ENCODE data around the gene POLD1.

DNA sequence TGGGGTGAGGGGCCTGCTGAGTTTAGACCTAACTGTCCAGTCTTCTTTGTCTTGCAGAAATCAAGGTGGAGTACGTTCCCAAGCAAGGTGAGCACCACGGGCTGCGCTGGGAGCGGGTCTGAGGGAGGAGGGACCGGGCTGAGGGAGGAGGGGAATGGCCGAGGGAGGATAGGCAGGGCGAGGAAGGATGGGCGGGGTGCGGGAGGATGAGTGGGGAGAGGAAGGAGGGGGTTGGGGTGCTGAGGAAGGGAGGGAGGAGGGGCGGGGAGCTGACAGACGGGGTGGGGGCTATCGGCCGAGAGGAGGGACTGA, 67.0 kb downstream of the POLD1 start:
- TF ChIP-seq, protein P1, sequence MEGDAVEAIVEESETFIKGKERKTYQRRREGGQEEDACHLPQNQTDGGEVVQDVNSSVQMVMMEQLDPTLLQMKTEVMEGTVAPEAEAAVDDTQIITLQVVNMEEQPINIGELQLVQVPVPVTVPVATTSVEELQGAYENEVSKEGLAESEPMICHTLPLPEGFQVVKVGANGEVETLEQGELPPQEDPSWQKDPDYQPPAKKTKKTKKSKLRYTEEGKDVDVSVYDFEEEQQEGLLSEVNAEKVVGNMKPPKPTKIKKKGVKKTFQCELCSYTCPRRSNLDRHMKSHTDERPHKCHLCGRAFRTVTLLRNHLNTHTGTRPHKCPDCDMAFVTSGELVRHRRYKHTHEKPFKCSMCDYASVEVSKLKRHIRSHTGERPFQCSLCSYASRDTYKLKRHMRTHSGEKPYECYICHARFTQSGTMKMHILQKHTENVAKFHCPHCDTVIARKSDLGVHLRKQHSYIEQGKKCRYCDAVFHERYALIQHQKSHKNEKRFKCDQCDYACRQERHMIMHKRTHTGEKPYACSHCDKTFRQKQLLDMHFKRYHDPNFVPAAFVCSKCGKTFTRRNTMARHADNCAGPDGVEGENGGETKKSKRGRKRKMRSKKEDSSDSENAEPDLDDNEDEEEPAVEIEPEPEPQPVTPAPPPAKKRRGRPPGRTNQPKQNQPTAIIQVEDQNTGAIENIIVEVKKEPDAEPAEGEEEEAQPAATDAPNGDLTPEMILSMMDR (IDR thresholded peaks at IDR 0.05), result no peak
- TF ChIP-seq EP300 (IDR thresholded peaks at IDR 0.05) (no peak), POLR2AphosphoS5 (IDR thresholded peaks at IDR 0.05) (no peak), POLR2A (IDR thresholded peaks at IDR 0.05) (no peak)

Data from gastroesophageal sphincter (tissue), 3 donors.